GM18517 (cell line): Measurements from ENCODE around the gene NISCH.

Source experiments
- ATAC-seq: cut with Tn5 transposase; IDR thresholded peaks from one replicate; pipeline ENCODE4 v1.9.1; 2021; ENCODE audit warnings: mild to moderate bottlenecking, moderate library complexity; ENCODE audit not compliant: unreplicated experiment

The NISCH gene

GRCh38 chr3:52446631-52447511 lies 8.5 kb upstream of the NISCH start:
- ATAC-seq, result no peak

GRCh38 chr3:52447512-52448355 lies 7.7 kb upstream of the NISCH start:
- ATAC-seq, result no peak

GRCh38 chr3:52450489-52451236 lies 4.7 kb upstream of the NISCH start:
- ATAC-seq, result no peak

- ATAC-seq, result no peak
These were observed 3.9 kb upstream of the NISCH start for GRCh38 chr3:52451237-52452083.

- ATAC-seq, result no peak
These were observed 3.3 kb upstream of the NISCH start for GRCh38 chr3:52452126-52452525.

- no peak for ATAC-seq
These were observed 2.7 kb upstream of the NISCH start for GRCh38 chr3:52452570-52453221.

- ATAC-seq, result no peak
These were observed 1.7 kb upstream of the NISCH start, which contains the start of gene TNNC1 for GRCh38 chr3:52453496-52454249. Gene TNNC1, minus strand, starts transcription at chr3:52454041. Its CDS starts 26 bp downstream, at chr3:52454015.

- ATAC-seq, result no peak
These were observed 1.0 kb upstream of the NISCH start for GRCh38 chr3:52454250-52454937.

GRCh38 chr3:52454938-52455282 lies 494 bp upstream of the NISCH start:
- ATAC-seq, result no peak

- no peak for ATAC-seq
These were observed 880 bp downstream of the NISCH start for GRCh38 chr3:52456169-52456799.

GRCh38 chr3:52456800-52457183 lies 1.4 kb downstream of the NISCH start:
- ATAC-seq, result no peak

- ATAC-seq, result no peak
These were observed 2.8 kb downstream of the NISCH start for GRCh38 chr3:52458031-52458760.

GRCh38 chr3:52458770-52459545 lies 3.6 kb downstream of the NISCH start:
- no peak for ATAC-seq

GRCh38 chr3:52461874-52462273 lies 6.5 kb downstream of the NISCH start:
- no peak for ATAC-seq

GRCh38 chr3:52463416-52463815 lies 8.0 kb downstream of the NISCH start:
- ATAC-seq, result no peak

- no peak for ATAC-seq
These were observed 12.9 kb downstream of the NISCH start for GRCh38 chr3:52468336-52468735.

GRCh38 chr3:52469001-52469400 lies 13.6 kb downstream of the NISCH start:
- no peak for ATAC-seq
